GM15510 (cell line): ENCODE data around the gene SLC35D1.

ENCODE experiments used
- POLR2A ChIP-seq: IDR thresholded peaks from 3 replicates; pipeline ENCODE4 v1.6.1; 2011; ENCODE audit warnings: borderline replicate concordance; ENCODE audit not compliant: insufficient read length; ENCODE audit errors: extremely low read depth

Gene SLC35D1

GRCh38 chr1:67053785-67054772, at the start of gene SLC35D1:
SLC35D1 (minus strand) TSS chr1:67054148; CDS start chr1:67054013, 135 bp downstream.
- TF ChIP-seq POLR2A, result peak; percentile 41

- no peak for TF ChIP-seq POLR2A
These were observed 49.6 kb upstream of the SLC35D1 start for GRCh38 chr1:67103548-67103947.

- no peak for TF ChIP-seq POLR2A
These were observed 46.9 kb upstream of the SLC35D1 start for GRCh38 chr1:67100833-67101232.

- TF ChIP-seq POLR2A, result no peak
These were observed 43.4 kb upstream of the SLC35D1 start for GRCh38 chr1:67097305-67097704.

- TF ChIP-seq POLR2A, result no peak
These were observed 40.2 kb upstream of the SLC35D1 start for GRCh38 chr1:67094191-67094590.

- no peak for TF ChIP-seq POLR2A
These were observed 35.8 kb upstream of the SLC35D1 start for GRCh38 chr1:67089685-67090208.

- TF ChIP-seq POLR2A, result no peak
These were observed 34.5 kb upstream of the SLC35D1 start for GRCh38 chr1:67088440-67088839.

GRCh38 chr1:67085326-67085725, 31.4 kb upstream of the SLC35D1 start:
- TF ChIP-seq POLR2A, result no peak

- TF ChIP-seq POLR2A, result no peak
These were observed 30.9 kb upstream of the SLC35D1 start for GRCh38 chr1:67084765-67085318.

GRCh38 chr1:67078291-67078690, 24.3 kb upstream of the SLC35D1 start:
- TF ChIP-seq POLR2A, result no peak

- no peak for TF ChIP-seq POLR2A
These were observed 23.6 kb upstream of the SLC35D1 start for GRCh38 chr1:67077593-67077992.

GRCh38 chr1:67072749-67073148, 18.8 kb upstream of the SLC35D1 start:
- TF ChIP-seq POLR2A, result no peak

GRCh38 chr1:67062412-67062811, 8.5 kb upstream of the SLC35D1 start:
- TF ChIP-seq POLR2A, result no peak

- no peak for TF ChIP-seq POLR2A
These were observed 7.3 kb upstream of the SLC35D1 start for GRCh38 chr1:67061266-67061665.

- no peak for TF ChIP-seq POLR2A
These were observed 6.9 kb upstream of the SLC35D1 start for GRCh38 chr1:67060811-67061218.

- TF ChIP-seq POLR2A, result no peak
These were observed 5.4 kb upstream of the SLC35D1 start for GRCh38 chr1:67059346-67059745.

GRCh38 chr1:67058761-67059160, 4.8 kb upstream of the SLC35D1 start:
- TF ChIP-seq POLR2A, result no peak

- no peak for TF ChIP-seq POLR2A
These were observed 4.3 kb upstream of the SLC35D1 start for GRCh38 chr1:67058242-67058641.
